GM19328 (cell line): ENCODE data around the gene HECW1.

ENCODE experiments used
- ATAC-seq: cut with Tn5 transposase; IDR thresholded peaks from one replicate; pipeline ENCODE4 v1.9.1; 2021; ENCODE audit warnings: mild to moderate bottlenecking, moderate library complexity; ENCODE audit not compliant: unreplicated experiment

HECW1 gene

GRCh38 chr7:43405948-43406347, 293.5 kb downstream of the HECW1 start:
- no peak for ATAC-seq

GRCh38 chr7:43406961-43407360, 294.5 kb downstream of the HECW1 start:
- no peak for ATAC-seq

GRCh38 chr7:43408981-43409380, 296.5 kb downstream of the HECW1 start:
- no peak for ATAC-seq

GRCh38 chr7:43417455-43417854, 305.0 kb downstream of the HECW1 start:
- ATAC-seq = no peak

- ATAC-seq = no peak
These were observed 318.0 kb downstream of the HECW1 start for GRCh38 chr7:43430411-43430810.

GRCh38 chr7:43431020-43431595, 318.7 kb downstream of the HECW1 start:
- no peak for ATAC-seq

GRCh38 chr7:43433639-43434038, 321.2 kb downstream of the HECW1 start:
- ATAC-seq = no peak

- no peak for ATAC-seq
These were observed 324.6 kb downstream of the HECW1 start for GRCh38 chr7:43437001-43437400.

GRCh38 chr7:43438897-43439479, 326.5 kb downstream of the HECW1 start:
- no peak for ATAC-seq

- ATAC-seq = peak; percentile 60
These were observed 327.4 kb downstream of the HECW1 start for GRCh38 chr7:43439631-43440401.

GRCh38 chr7:43441231-43442130, 329.0 kb downstream of the HECW1 start:
- ATAC-seq = no peak

GRCh38 chr7:43443381-43443780, 330.9 kb downstream of the HECW1 start:
- ATAC-seq = no peak

- no peak for ATAC-seq
These were observed 332.5 kb downstream of the HECW1 start for GRCh38 chr7:43444711-43445578.

GRCh38 chr7:43449577-43449976, 337.1 kb downstream of the HECW1 start:
- no peak for ATAC-seq

GRCh38 chr7:43450894-43451293, 338.4 kb downstream of the HECW1 start:
- ATAC-seq = no peak

GRCh38 chr7:43454936-43455518, 342.6 kb downstream of the HECW1 start:
- peak; percentile 78 for ATAC-seq

GRCh38 chr7:43456200-43456599, 343.8 kb downstream of the HECW1 start:
- no peak for ATAC-seq

GRCh38 chr7:43458330-43459018, 346.0 kb downstream of the HECW1 start:
- ATAC-seq = no peak

- no peak for ATAC-seq
These were observed 346.5 kb downstream of the HECW1 start for GRCh38 chr7:43459019-43459337.
